HepG2 (cell line): ENCODE results near the gene CHKA.

Experiments used
- ASH2L ChIP-seq: fragments of 300-600, 200-600 bp; sonication (generic); IDR thresholded peaks from 2 replicates; pipeline ENCODE4 v1.7.0; 2017; ENCODE audit warnings: low read depth, mild to moderate bottlenecking, moderate library complexity, mixed read lengths, low read length; ENCODE audit not compliant: insufficient read length
- ESRRA ChIP-seq: sonication (generic); formaldehyde crosslinking; IDR thresholded peaks from 2 replicates; pipeline ENCODE4 v1.5.1; 2020; ENCODE audit warnings: mild to moderate bottlenecking, low read depth, missing genetic modification reagents
- GLI4 ChIP-seq: sonication (generic); formaldehyde crosslinking; IDR thresholded peaks from 2 replicates; pipeline ENCODE4 v1.5.1; 2020; ENCODE audit warnings: missing genetic modification reagents, mild to moderate bottlenecking, moderate library complexity, borderline replicate concordance
- KLF16 ChIP-seq, 2 experiments: sonication (generic) in 1 of 2; formaldehyde crosslinking in 1 of 2; IDR thresholded peaks; 2 replicates each; pipeline versions ENCODE4 v1.6.1 to v1.8.0; 2016 to 2023; ENCODE audit warnings: missing genetic modification reagents in 2 of 2, missing compliant biosample characterization in 1 of 2
- MAFK ChIP-seq, 2 experiments: IDR thresholded peaks in 1 of 2; conservative IDR thresholded peaks in 1 of 2; 2 replicates each; pipeline ENCODE4 v1.6.1; 2011; ENCODE audit warnings: improper control_type of control experiment in 2 of 2, low read length in 2 of 2
- NR3C1 ChIP-seq: sonication (generic); formaldehyde crosslinking; IDR thresholded peaks from 2 replicates; pipeline ENCODE4 v1.4.0; 2020; ENCODE audit warnings: missing genetic modification reagents
- REL ChIP-seq: sonication (generic); formaldehyde crosslinking; conservative IDR thresholded peaks from 2 replicates; pipeline ENCODE4 v1.8.0; 2022; ENCODE audit warnings: mild to moderate bottlenecking, missing genetic modification reagents, moderate library complexity
- ZNF431 ChIP-seq: sonication (generic); formaldehyde crosslinking; IDR thresholded peaks from 2 replicates; pipeline ENCODE4 v1.9.0; 2022; ENCODE audit warnings: missing genetic modification reagents, low read depth, mild to moderate bottlenecking, borderline replicate concordance
- TF ChIP-seq, protein P1 (sequence below): sonication (generic); formaldehyde crosslinking; IDR thresholded peaks from 2 replicates; pipeline ENCODE4 v1.8.1; 2022; ENCODE audit warnings: low read depth, mild to moderate bottlenecking, missing genetic modification reagents

- TF ChIP-seq KLF16 (CRISPR knock-in tag; IDR thresholded peaks at IDR 0.05) (no peak), ASH2L (no peak), REL (CRISPR knock-in tag) (no peak), ZNF431 (CRISPR knock-in tag) (no peak), ESRRA (CRISPR knock-in tag) (no peak), GLI4 (CRISPR knock-in tag) (no peak), MAFK (conservative IDR thresholded peaks at IDR 0.05 in 1 of 2, IDR thresholded peaks at IDR 0.05 in 1 of 2; ENCODE audit: low read length in 2 of 2) (no peak), NR3C1 (CRISPR knock-in tag) (no peak)
- TF ChIP-seq, protein P1, sequence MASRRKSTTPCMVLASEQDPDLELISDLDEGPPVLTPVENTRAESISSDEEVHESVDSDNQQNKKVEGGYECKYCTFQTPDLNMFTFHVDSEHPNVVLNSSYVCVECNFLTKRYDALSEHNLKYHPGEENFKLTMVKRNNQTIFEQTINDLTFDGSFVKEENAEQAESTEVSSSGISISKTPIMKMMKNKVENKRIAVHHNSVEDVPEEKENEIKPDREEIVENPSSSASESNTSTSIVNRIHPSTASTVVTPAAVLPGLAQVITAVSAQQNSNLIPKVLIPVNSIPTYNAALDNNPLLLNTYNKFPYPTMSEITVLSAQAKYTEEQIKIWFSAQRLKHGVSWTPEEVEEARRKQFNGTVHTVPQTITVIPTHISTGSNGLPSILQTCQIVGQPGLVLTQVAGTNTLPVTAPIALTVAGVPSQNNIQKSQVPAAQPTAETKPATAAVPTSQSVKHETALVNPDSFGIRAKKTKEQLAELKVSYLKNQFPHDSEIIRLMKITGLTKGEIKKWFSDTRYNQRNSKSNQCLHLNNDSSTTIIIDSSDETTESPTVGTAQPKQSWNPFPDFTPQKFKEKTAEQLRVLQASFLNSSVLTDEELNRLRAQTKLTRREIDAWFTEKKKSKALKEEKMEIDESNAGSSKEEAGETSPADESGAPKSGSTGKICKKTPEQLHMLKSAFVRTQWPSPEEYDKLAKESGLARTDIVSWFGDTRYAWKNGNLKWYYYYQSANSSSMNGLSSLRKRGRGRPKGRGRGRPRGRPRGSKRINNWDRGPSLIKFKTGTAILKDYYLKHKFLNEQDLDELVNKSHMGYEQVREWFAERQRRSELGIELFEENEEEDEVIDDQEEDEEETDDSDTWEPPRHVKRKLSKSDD = no peak
Measured at GRCh38 chr11:68116126-68116525, 5.1 kb downstream of the CHKA start.
